GM19395 (cell line): ENCODE measurements around the gene UBE2E2.
A peak's percentile ranks its signal among the peaks of the same experiment; 100 is the strongest.
"Not testable (repeated sequence)": the region's sequence is repeated elsewhere in the genome, so short reads cannot be mapped to it uniquely, and the experiment has no call there.

Experiments
- ATAC-seq: cut with Tn5 transposase; IDR thresholded peaks from one replicate; pipeline ENCODE4 v1.9.1; 2021; ENCODE audit warnings: mild to moderate bottlenecking, moderate library complexity; ENCODE audit not compliant: unreplicated experiment

The UBE2E2 gene

GRCh38 chr3:23320586-23321570, 117.8 kb downstream of the UBE2E2 start:
- no peak for ATAC-seq

GRCh38 chr3:23324745-23325144, 121.6 kb downstream of the UBE2E2 start:
- ATAC-seq = peak; percentile 75

GRCh38 chr3:23325466-23326065, 122.4 kb downstream of the UBE2E2 start:
- peak; percentile 56 for ATAC-seq

GRCh38 chr3:23329471-23330105, 126.5 kb downstream of the UBE2E2 start:
- ATAC-seq = no peak

- no peak for ATAC-seq
Observed at GRCh38 chr3:23330568-23330967, 127.4 kb downstream of the UBE2E2 start.

- ATAC-seq = no peak
Observed at GRCh38 chr3:23331141-23331935, 128.2 kb downstream of the UBE2E2 start.

GRCh38 chr3:23333633-23334032, 130.5 kb downstream of the UBE2E2 start:
- ATAC-seq = no peak

- ATAC-seq = not testable (repeated sequence)
Observed at GRCh38 chr3:23336853-23337252, 133.7 kb downstream of the UBE2E2 start.

- ATAC-seq = peak; percentile 85
Observed at GRCh38 chr3:23341147-23341838, 138.2 kb downstream of the UBE2E2 start.

GRCh38 chr3:23342343-23342742, 139.2 kb downstream of the UBE2E2 start:
- no peak for ATAC-seq

- no peak for ATAC-seq
Observed at GRCh38 chr3:23343509-23343908, 140.4 kb downstream of the UBE2E2 start.

- ATAC-seq = no peak
Observed at GRCh38 chr3:23344886-23345285, 141.8 kb downstream of the UBE2E2 start.

GRCh38 chr3:23349444-23349843, 146.3 kb downstream of the UBE2E2 start:
- not testable (repeated sequence) for ATAC-seq

GRCh38 chr3:23356169-23356568, 153.0 kb downstream of the UBE2E2 start:
- no peak for ATAC-seq

- ATAC-seq = no peak
Observed at GRCh38 chr3:23356923-23357322, 153.8 kb downstream of the UBE2E2 start.

- ATAC-seq = no peak
Observed at GRCh38 chr3:23359116-23359515, 156.0 kb downstream of the UBE2E2 start.

GRCh38 chr3:23365066-23365465, 161.9 kb downstream of the UBE2E2 start:
- ATAC-seq = no peak

GRCh38 chr3:23368731-23369130, 165.6 kb downstream of the UBE2E2 start:
- no peak for ATAC-seq

GRCh38 chr3:23372285-23372684, 169.2 kb downstream of the UBE2E2 start:
- no peak for ATAC-seq
